HEK293T (cell line): ENCODE results near the gene ANXA6.

ENCODE experiments used
- CTCF ChIA-PET: fragments of 350-600 bp; formaldehyde crosslinking; extraction: SDS; loops from one replicate; lab custom pipeline; 2021; ENCODE audit warnings: antibody characterized with exemption, inconsistent platforms; lab: Yijun Ruan, JAX
- POLR2A ChIA-PET: fragments of 350-600 bp; formaldehyde crosslinking; extraction: SDS; loops from one replicate; lab custom pipeline; 2020; ENCODE audit warnings: antibody characterized with exemption, inconsistent platforms; lab: Yijun Ruan, JAX
- DNase-seq: peaks from one replicate; pipeline ENCODE4 v3.0.0; 2012; ENCODE audit warnings: mixed read lengths; ENCODE audit errors: extremely low spot score
- ARNT ChIP-seq: fragments of 450-650 bp; IDR thresholded peaks from 2 replicates; pipeline ENCODE4 v1.6.1; 2017; ENCODE audit warnings: mild to moderate bottlenecking
- BHLHE40 ChIP-seq: fragments of 450-650 bp; IDR thresholded peaks from 2 replicates; pipeline ENCODE4 v1.6.1; 2016; ENCODE audit warnings: mild to moderate bottlenecking, moderate library complexity, borderline replicate concordance
- CTBP1 ChIP-seq: fragments of 450-650 bp; IDR thresholded peaks from 2 replicates; pipeline ENCODE4 v1.6.1; 2016; ENCODE audit warnings: borderline replicate concordance
- ELF4 ChIP-seq: fragments of 450-650 bp; IDR thresholded peaks from 2 replicates; pipeline ENCODE4 v1.6.1; 2017; ENCODE audit warnings: antibody characterized with exemption
- FOXA1 ChIP-seq: fragments of 450-650 bp; IDR thresholded peaks from 2 replicates; pipeline ENCODE4 v1.6.1; 2016; ENCODE audit warnings: mild to moderate bottlenecking
- FOXK2 ChIP-seq: fragments of 450-650 bp; IDR thresholded peaks from 2 replicates; pipeline ENCODE4 v1.6.1; 2016; ENCODE audit warnings: mild to moderate bottlenecking
- FOXM1 ChIP-seq: fragments of 450-650 bp; IDR thresholded peaks from 2 replicates; pipeline ENCODE4 v1.6.1; 2017; ENCODE audit warnings: mild to moderate bottlenecking, borderline replicate concordance
- HDGF ChIP-seq: fragments of 450-650 bp; IDR thresholded peaks from 2 replicates; pipeline ENCODE4 v1.6.1; 2017; ENCODE audit warnings: antibody characterized with exemption, borderline replicate concordance
- L3MBTL2 ChIP-seq: fragments of 450-650 bp; conservative IDR thresholded peaks from 2 replicates; pipeline ENCODE4 v1.6.1; 2016; ENCODE audit warnings: mild to moderate bottlenecking
- LEF1 ChIP-seq: fragments of 450-650 bp; IDR thresholded peaks from 2 replicates; pipeline ENCODE4 v1.6.1; 2017; ENCODE audit warnings: mild to moderate bottlenecking, borderline replicate concordance
- NFRKB ChIP-seq: fragments of 450-650 bp; IDR thresholded peaks from 2 replicates; pipeline ENCODE4 v1.6.1; 2016; ENCODE audit warnings: mild to moderate bottlenecking, moderate library complexity
- SP1 ChIP-seq: fragments of 450-650 bp; IDR thresholded peaks from 2 replicates; pipeline ENCODE4 v1.6.1; 2017
- SUZ12 ChIP-seq: fragments of 450-650 bp; IDR thresholded peaks from 2 replicates; pipeline ENCODE4 v1.6.1; 2016; ENCODE audit warnings: mild to moderate bottlenecking
- TARDBP ChIP-seq: fragments of 450-650 bp; IDR thresholded peaks from 2 replicates; pipeline ENCODE4 v1.6.1; 2016
- ZNF384 ChIP-seq: fragments of 450-650 bp; IDR thresholded peaks from 2 replicates; pipeline ENCODE4 v1.6.1; 2016
- TF ChIP-seq, protein P1 (sequence below): fragments of 450-650 bp; IDR thresholded peaks from 2 replicates; pipeline ENCODE4 v1.6.1; 2016

The ANXA6 gene

GRCh38 chr5:151108566-151108965 is 49.0 kb downstream of the ANXA6 start:
- ChIA-PET POLR2A (no interaction called here), CTCF (no interaction called here)
- no peak for DNase-seq
- no peak for TF ChIP-seq FOXM1
- no peak for TF ChIP-seq TARDBP
- TF ChIP-seq FOXA1 = no peak
- no peak for TF ChIP-seq SUZ12
- TF ChIP-seq ZNF384 = no peak
- TF ChIP-seq HDGF = no peak
- TF ChIP-seq ELF4 = no peak
- no peak for TF ChIP-seq NFRKB
- TF ChIP-seq ARNT = no peak
- no peak for TF ChIP-seq LEF1
- TF ChIP-seq L3MBTL2 = no peak

GRCh38 chr5:151107738-151108520 is 49.6 kb downstream of the ANXA6 start:
- CTCF ChIA-PET = interaction anchor here (1.1 kb wide), 1 partner anchor 7 kb away, joined by 6 read pairs; no protein-coding TSS in a partner anchor

GRCh38 chr5:151107084-151107483 is 50.5 kb downstream of the ANXA6 start:
- CTCF ChIA-PET = interaction anchor here (1.1 kb wide), 1 partner anchor 8 kb away, joined by 6 read pairs; no protein-coding TSS in a partner anchor
- TF ChIP-seq TARDBP = no peak
- no peak for TF ChIP-seq SUZ12
- TF ChIP-seq ELF4 = no peak
- TF ChIP-seq FOXA1 = no peak
- no peak for TF ChIP-seq L3MBTL2
- no peak for TF ChIP-seq FOXM1
- no peak for TF ChIP-seq HDGF
- no peak for TF ChIP-seq ZNF384
- TF ChIP-seq, protein P1, sequence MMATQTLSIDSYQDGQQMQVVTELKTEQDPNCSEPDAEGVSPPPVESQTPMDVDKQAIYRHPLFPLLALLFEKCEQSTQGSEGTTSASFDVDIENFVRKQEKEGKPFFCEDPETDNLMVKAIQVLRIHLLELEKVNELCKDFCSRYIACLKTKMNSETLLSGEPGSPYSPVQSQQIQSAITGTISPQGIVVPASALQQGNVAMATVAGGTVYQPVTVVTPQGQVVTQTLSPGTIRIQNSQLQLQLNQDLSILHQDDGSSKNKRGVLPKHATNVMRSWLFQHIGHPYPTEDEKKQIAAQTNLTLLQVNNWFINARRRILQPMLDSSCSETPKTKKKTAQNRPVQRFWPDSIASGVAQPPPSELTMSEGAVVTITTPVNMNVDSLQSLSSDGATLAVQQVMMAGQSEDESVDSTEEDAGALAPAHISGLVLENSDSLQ = no peak
- TF ChIP-seq BHLHE40 = no peak
- no peak for TF ChIP-seq FOXK2
- TF ChIP-seq ARNT = no peak
- no peak for TF ChIP-seq NFRKB
- POLR2A ChIA-PET = no interaction called here
- no peak for DNase-seq

More at GRCh38 chr5:151107738-151108520, 49.6 kb downstream of the ANXA6 start:
- DNase-seq = no peak
- POLR2A ChIA-PET = no interaction called here
- TF ChIP-seq ARNT (no peak), ZNF384 (no peak), L3MBTL2 (no peak), CTBP1 (no peak), FOXA1 (no peak), LEF1 (no peak), TARDBP (no peak), FOXM1 (no peak), BHLHE40 (no peak), ELF4 (no peak), FOXK2 (no peak), HDGF (no peak), SUZ12 (no peak), SP1 (no peak), NFRKB (no peak)
- TF ChIP-seq, protein P1 = no peak

DNA sequence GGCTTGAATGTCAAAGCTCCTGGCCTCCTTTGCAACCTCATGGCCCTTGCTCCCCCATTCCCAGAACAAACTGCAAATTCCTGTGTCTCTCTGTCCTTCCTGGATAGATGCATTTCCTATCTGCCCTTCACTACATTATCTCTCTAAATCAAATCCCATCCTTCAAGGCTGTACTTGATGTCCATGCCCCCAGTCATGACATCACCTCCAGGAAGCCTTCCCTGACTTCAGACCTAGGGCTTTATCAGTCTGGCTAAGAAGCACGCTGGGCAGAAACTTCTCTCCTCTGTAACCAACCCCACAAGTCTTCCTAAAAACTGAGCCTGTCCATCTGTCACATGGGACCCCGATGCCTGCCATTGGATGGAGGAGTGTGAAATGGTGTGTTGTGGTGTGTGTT is 51.1 kb downstream of the ANXA6 start:
- ChIA-PET CTCF (interaction anchor here (1.1 to 1.2 kb wide), 2 partner anchors 9 to 19 kb away, joined by 3 to 6 read pairs; no protein-coding TSS in a partner anchor), POLR2A (interaction anchor here (0.5 kb wide), 1 partner anchor 57 kb away, joined by 3 read pairs; no protein-coding TSS in a partner anchor)
- TF ChIP-seq TARDBP (no peak), LEF1 (no peak), HDGF (no peak), SUZ12 (no peak)
- no peak for DNase-seq

- no peak for TF ChIP-seq TARDBP
- TF ChIP-seq LEF1 = no peak
- TF ChIP-seq ARNT = no peak
- TF ChIP-seq SP1 = no peak
- TF ChIP-seq FOXK2 = no peak
- TF ChIP-seq ZNF384 = no peak
- no peak for TF ChIP-seq L3MBTL2
- no peak for DNase-seq
- ChIA-PET POLR2A (interaction anchor here (0.5 kb wide), 1 partner anchor 57 kb away, joined by 3 read pairs; no protein-coding TSS in a partner anchor), CTCF (interaction anchor here (1.2 kb wide), 1 partner anchor 19 kb away, joined by 3 read pairs; no protein-coding TSS in a partner anchor)
These were observed 51.5 kb downstream of the ANXA6 start for GRCh38 chr5:151106043-151106442.

DNA sequence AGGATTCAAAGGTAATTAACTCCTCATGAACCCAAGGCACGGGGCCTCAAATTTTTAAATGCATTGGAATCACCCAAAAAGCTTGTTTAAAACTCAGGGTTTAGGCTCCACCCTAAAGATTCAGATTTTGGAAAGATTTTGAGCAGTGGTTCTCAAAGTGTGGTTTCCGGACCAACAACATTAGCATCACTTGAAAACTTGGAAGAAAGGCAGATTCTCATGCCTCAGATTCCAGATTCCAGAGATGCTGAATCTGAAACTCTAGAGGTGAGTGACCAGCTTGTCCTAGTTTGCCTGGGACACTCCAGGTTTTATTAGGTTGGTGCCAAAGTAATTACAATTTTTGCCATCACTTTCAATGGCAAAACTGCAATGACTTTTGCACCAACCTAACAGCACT is 52.0 kb downstream of the ANXA6 start:
- CTCF ChIA-PET = interaction anchor here (1.2 kb wide), 1 partner anchor 20 kb away, joined by 3 read pairs; no protein-coding TSS in a partner anchor

More for the DNA sequence above, 52.0 kb downstream of the ANXA6 start:
- POLR2A ChIA-PET = no interaction called here
- no peak for TF ChIP-seq ELF4
- TF ChIP-seq SUZ12 = no peak
- TF ChIP-seq FOXM1 = no peak
- TF ChIP-seq FOXK2 = no peak
- no peak for TF ChIP-seq L3MBTL2
- TF ChIP-seq CTBP1 = no peak
- no peak for TF ChIP-seq ARNT
- TF ChIP-seq, protein P1 = no peak
- no peak for TF ChIP-seq FOXA1
- TF ChIP-seq ZNF384 = no peak
- no peak for TF ChIP-seq HDGF
- no peak for DNase-seq
